ENCODE results near the gene TSKS.

- TF ChIP-seq CTCF (IDR thresholded peaks at IDR 0.05) (no peak), POLR2A (IDR thresholded peaks at IDR 0.05) (no peak)
Observed at GRCh38 chr19:49791776-49792445, 28.8 kb upstream of the TSKS start.

All from testis (tissue), 2 donors.